IPS DF 19.7 (cell line): Measurements from ENCODE around the gene SH2D3C.
A peak's percentile ranks its signal among the peaks of the same experiment; 100 is the strongest.

ENCODE experiments used
- DNase-seq: peaks from one replicate; pipeline ENCODE4 v3.0.0-alpha.2; 2013; ENCODE audit warnings: low read depth, low spot score

The SH2D3C gene

GRCh38 chr9:127722055-127722745, 56.3 kb downstream of the SH2D3C start:
- no peak for DNase-seq

GRCh38 chr9:127721391-127721821, 57.1 kb downstream of the SH2D3C start:
- no peak for DNase-seq

GRCh38 chr9:127720865-127721227, 57.6 kb downstream of the SH2D3C start:
- DNase-seq: no peak

GRCh38 chr9:127720031-127720864, 58.2 kb downstream of the SH2D3C start:
- DNase-seq: no peak

GRCh38 chr9:127717766-127718165, 60.7 kb downstream of the SH2D3C start:
- no peak for DNase-seq

GRCh38 chr9:127716412-127716811, 62.1 kb downstream of the SH2D3C start:
- no peak for DNase-seq

- DNase-seq: peak; percentile 81
Measured at GRCh38 chr9:127715470-127716337, 62.8 kb downstream of the SH2D3C start, which contains the start of the genes PTRH1 and TTC16. Gene PTRH1 (minus strand): TSS chr9:127715663. CDS start chr9:127715639, 24 bp downstream. Gene TTC16 (plus strand): TSS chr9:127716079. CDS start chr9:127716146, 67 bp downstream.

GRCh38 chr9:127714951-127715469, 63.5 kb downstream of the SH2D3C start:
- no peak for DNase-seq

GRCh38 chr9:127714020-127714750, 64.3 kb downstream of the SH2D3C start:
- DNase-seq: no peak

GRCh38 chr9:127712867-127713266, 65.6 kb downstream of the SH2D3C start:
- DNase-seq: no peak

GRCh38 chr9:127712371-127712770, 66.1 kb downstream of the SH2D3C start:
- no peak for DNase-seq

- DNase-seq: no peak
Measured at GRCh38 chr9:127711831-127712274, 66.6 kb downstream of the SH2D3C start.

GRCh38 chr9:127711226-127711701, 67.2 kb downstream of the SH2D3C start:
- no peak for DNase-seq

GRCh38 chr9:127710204-127710783, 68.2 kb downstream of the SH2D3C start:
- no peak for DNase-seq

GRCh38 chr9:127708952-127709587, 69.4 kb downstream of the SH2D3C start:
- DNase-seq: no peak

GRCh38 chr9:127707766-127708165, 70.7 kb downstream of the SH2D3C start:
- DNase-seq: no peak

- DNase-seq: no peak
Measured at GRCh38 chr9:127706836-127707241, 71.6 kb downstream of the SH2D3C start, which contains the start of gene CFAP157. Gene CFAP157 (plus strand): TSS chr9:127706988. CDS start chr9:127707032, 44 bp downstream.

GRCh38 chr9:127705577-127706379, 72.7 kb downstream of the SH2D3C start:
- DNase-seq: no peak
